ENCODE measurements around the gene HSPBP1.

The HSPBP1 gene

DNA sequence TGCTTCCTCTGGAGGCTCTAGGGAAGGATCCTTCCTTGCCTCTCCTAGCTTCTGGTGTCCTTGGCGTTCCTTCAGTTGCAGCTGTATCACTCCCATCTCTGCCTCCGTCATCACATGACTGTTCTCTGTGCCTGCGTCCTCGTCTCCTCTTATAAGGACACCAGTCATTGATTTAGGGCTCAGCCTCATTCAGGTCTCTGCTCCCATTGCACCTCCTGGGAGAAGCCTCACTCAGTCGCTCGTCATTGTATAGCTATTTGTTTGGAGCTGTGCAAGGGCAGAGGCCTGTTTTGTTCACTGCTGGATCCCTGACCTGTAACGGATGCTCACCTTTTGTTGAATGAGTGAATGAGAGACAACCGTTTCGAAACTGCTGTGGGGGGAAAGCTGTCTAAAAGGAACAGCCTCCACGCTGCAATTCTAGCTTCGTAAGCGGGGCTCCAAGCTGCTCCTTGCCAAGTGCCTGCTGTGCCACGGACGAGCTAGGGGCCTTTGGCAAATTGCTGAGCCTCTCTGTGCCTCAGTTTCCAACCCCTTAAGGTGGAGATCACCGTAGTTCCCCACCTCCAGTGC lies 21.1 kb upstream of the HSPBP1 start:
- TF ChIP-seq TOX (CRISPR knock-in tag; IDR thresholded peaks at IDR 0.05; ENCODE audit: borderline replicate concordance) (no peak), ARNTL (CRISPR knock-in tag; IDR thresholded peaks at IDR 0.05; ENCODE audit: borderline replicate concordance, low read depth) (no peak), ZNF8 (CRISPR knock-in tag; IDR thresholded peaks at IDR 0.05) (no peak), ISL1 (CRISPR knock-in tag; IDR thresholded peaks at IDR 0.05) (no peak), PPARA (CRISPR knock-in tag; IDR thresholded peaks at IDR 0.05; ENCODE audit: borderline replicate concordance) (no peak), GLIS3 (CRISPR knock-in tag; IDR thresholded peaks at IDR 0.05) (no peak), OSR1 (CRISPR knock-in tag; IDR thresholded peaks at IDR 0.05) (no peak), SNAI2 (CRISPR knock-in tag; IDR thresholded peaks at IDR 0.05) (no peak), RARB (CRISPR knock-in tag; IDR thresholded peaks at IDR 0.05) (no peak), CSDC2 (CRISPR knock-in tag; IDR thresholded peaks at IDR 0.05) (no peak), ZNF70 (CRISPR knock-in tag; IDR thresholded peaks at IDR 0.05) (no peak), ZNF565 (CRISPR knock-in tag; conservative IDR thresholded peaks at IDR 0.05; ENCODE audit: low read depth) (no peak), ESRRG (CRISPR knock-in tag; IDR thresholded peaks at IDR 0.05) (no peak)
- TF ChIP-seq, protein P1, sequence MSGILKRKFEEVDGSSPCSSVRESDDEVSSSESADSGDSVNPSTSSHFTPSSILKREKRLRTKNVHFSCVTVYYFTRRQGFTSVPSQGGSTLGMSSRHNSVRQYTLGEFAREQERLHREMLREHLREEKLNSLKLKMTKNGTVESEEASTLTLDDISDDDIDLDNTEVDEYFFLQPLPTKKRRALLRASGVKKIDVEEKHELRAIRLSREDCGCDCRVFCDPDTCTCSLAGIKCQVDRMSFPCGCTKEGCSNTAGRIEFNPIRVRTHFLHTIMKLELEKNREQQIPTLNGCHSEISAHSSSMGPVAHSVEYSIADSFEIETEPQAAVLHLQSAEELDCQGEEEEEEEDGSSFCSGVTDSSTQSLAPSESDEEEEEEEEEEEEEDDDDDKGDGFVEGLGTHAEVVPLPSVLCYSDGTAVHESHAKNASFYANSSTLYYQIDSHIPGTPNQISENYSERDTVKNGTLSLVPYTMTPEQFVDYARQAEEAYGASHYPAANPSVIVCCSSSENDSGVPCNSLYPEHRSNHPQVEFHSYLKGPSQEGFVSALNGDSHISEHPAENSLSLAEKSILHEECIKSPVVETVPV (CRISPR knock-in tag; IDR thresholded peaks at IDR 0.05): no peak
- TF ChIP-seq, protein P2, sequence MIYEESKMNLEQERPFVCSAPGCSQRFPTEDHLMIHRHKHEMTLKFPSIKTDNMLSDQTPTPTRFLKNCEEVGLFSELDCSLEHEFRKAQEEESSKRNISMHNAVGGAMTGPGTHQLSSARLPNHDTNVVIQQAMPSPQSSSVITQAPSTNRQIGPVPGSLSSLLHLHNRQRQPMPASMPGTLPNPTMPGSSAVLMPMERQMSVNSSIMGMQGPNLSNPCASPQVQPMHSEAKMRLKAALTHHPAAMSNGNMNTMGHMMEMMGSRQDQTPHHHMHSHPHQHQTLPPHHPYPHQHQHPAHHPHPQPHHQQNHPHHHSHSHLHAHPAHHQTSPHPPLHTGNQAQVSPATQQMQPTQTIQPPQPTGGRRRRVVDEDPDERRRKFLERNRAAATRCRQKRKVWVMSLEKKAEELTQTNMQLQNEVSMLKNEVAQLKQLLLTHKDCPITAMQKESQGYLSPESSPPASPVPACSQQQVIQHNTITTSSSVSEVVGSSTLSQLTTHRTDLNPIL (CRISPR knock-in tag; IDR thresholded peaks at IDR 0.05; ENCODE audit: low read depth): no peak
- TF ChIP-seq, protein P3, sequence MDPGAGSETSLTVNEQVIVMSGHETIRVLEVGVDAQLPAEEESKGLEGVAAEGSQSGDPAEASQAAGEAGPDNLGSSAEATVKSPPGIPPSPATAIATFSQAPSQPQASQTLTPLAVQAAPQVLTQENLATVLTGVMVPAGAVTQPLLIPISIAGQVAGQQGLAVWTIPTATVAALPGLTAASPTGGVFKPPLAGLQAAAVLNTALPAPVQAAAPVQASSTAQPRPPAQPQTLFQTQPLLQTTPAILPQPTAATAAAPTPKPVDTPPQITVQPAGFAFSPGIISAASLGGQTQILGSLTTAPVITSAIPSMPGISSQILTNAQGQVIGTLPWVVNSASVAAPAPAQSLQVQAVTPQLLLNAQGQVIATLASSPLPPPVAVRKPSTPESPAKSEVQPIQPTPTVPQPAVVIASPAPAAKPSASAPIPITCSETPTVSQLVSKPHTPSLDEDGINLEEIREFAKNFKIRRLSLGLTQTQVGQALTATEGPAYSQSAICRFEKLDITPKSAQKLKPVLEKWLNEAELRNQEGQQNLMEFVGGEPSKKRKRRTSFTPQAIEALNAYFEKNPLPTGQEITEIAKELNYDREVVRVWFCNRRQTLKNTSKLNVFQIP (CRISPR knock-in tag; IDR thresholded peaks at IDR 0.05; ENCODE audit: borderline replicate concordance, low read depth): no peak
- no peak for ATAC-seq

DNA sequence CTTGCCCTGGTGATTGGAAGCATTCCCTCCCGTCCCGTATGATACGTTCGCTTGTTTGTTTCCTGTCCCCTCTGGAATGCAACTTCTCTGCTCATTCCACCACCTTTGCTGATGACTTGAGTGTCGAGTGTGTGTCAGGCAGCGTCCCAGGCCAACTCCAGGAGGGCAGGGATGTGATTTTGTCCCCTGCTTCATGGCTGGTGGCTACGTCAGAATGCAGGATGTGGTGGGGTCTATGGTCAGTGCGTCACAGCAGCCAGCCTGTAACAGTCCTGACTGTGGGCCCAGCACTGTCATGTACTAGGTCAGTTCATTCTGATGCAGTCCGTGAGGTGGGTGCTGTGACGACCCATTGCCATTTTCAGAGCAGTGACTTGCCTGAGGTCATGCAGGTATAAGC lies 20.1 kb upstream of the HSPBP1 start:
- no peak for ATAC-seq
- TF ChIP-seq TCF4 (CRISPR knock-in tag; IDR thresholded peaks at IDR 0.05; ENCODE audit: borderline replicate concordance): no peak
- TF ChIP-seq, protein P2 (CRISPR knock-in tag; IDR thresholded peaks at IDR 0.05; ENCODE audit: low read depth): no peak

DNA sequence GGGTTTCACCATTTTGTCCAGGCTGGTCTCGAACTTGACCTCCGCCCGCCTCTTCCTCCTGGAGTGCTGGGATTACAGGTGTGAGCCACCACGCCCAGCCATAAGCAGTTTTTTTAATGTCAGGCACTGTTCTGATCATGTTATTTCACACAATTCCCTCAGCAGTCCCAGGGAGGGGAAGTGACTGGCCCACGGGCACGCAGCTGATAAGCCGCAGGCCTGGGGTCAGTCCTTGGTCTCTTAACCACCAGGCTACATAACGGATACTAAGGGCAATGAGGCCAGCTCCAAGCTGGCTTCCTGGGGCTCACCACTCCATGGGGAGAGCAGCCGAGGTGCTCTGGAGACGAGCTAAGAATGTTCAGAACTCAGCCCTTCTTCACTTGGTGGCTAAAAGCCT lies 17.4 kb upstream of the HSPBP1 start:
- no peak for ATAC-seq
- TF ChIP-seq ISL1 (CRISPR knock-in tag; IDR thresholded peaks at IDR 0.05) (no peak), TCF4 (CRISPR knock-in tag; IDR thresholded peaks at IDR 0.05; ENCODE audit: borderline replicate concordance) (no peak), RARB (CRISPR knock-in tag; IDR thresholded peaks at IDR 0.05) (no peak), GLIS3 (CRISPR knock-in tag; IDR thresholded peaks at IDR 0.05) (no peak)

DNA sequence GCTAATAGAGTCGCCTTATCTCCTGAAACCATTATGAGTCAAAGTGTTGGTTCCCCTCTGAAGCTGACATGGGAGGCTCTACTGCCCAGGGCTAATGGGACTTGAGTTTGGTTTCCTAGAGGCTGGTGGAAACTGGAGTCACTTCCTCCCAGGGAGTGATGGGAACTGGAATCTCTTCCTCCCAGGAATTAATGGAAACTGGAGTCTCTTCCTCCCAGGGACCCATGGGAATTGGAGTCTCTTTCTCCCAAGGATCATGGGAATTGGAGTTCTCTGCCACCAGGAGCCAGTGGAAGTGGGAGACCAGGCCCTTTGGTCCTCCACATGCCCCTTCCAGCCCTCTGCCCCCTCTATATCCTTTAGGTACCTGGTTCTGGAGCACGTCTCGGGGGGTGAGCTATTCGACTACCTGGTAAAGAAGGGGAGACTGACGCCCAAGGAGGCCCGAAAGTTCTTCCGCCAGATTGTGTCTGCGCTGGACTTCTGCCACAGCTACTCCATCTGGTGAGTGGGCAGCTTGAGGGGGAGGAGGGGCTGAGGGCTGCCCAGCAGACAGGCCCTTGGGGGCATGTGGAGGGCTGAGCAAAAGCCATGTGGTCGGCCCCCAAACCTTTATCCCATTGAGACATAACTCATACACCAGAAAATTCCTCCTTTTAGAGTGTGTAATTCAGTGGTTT lies 9.3 kb upstream of the HSPBP1 start:
- TF ChIP-seq TCF4 (CRISPR knock-in tag; IDR thresholded peaks at IDR 0.05; ENCODE audit: borderline replicate concordance) (no peak), ZNF565 (CRISPR knock-in tag; conservative IDR thresholded peaks at IDR 0.05; ENCODE audit: low read depth) (no peak), ESRRG (CRISPR knock-in tag; IDR thresholded peaks at IDR 0.05) (no peak), GLIS3 (CRISPR knock-in tag; IDR thresholded peaks at IDR 0.05) (no peak), ZNF70 (CRISPR knock-in tag; IDR thresholded peaks at IDR 0.05) (no peak), ZFP3 (CRISPR knock-in tag; IDR thresholded peaks at IDR 0.05) (no peak), RARB (CRISPR knock-in tag; IDR thresholded peaks at IDR 0.05) (no peak), PPARA (CRISPR knock-in tag; IDR thresholded peaks at IDR 0.05; ENCODE audit: borderline replicate concordance) (no peak), CSDC2 (CRISPR knock-in tag; IDR thresholded peaks at IDR 0.05) (no peak), SNAI2 (CRISPR knock-in tag; IDR thresholded peaks at IDR 0.05) (no peak), ISL1 (CRISPR knock-in tag; IDR thresholded peaks at IDR 0.05) (no peak), OSR1 (CRISPR knock-in tag; IDR thresholded peaks at IDR 0.05) (no peak), ZC3H10 (CRISPR knock-in tag; IDR thresholded peaks at IDR 0.05) (no peak)
- TF ChIP-seq, protein P4, sequence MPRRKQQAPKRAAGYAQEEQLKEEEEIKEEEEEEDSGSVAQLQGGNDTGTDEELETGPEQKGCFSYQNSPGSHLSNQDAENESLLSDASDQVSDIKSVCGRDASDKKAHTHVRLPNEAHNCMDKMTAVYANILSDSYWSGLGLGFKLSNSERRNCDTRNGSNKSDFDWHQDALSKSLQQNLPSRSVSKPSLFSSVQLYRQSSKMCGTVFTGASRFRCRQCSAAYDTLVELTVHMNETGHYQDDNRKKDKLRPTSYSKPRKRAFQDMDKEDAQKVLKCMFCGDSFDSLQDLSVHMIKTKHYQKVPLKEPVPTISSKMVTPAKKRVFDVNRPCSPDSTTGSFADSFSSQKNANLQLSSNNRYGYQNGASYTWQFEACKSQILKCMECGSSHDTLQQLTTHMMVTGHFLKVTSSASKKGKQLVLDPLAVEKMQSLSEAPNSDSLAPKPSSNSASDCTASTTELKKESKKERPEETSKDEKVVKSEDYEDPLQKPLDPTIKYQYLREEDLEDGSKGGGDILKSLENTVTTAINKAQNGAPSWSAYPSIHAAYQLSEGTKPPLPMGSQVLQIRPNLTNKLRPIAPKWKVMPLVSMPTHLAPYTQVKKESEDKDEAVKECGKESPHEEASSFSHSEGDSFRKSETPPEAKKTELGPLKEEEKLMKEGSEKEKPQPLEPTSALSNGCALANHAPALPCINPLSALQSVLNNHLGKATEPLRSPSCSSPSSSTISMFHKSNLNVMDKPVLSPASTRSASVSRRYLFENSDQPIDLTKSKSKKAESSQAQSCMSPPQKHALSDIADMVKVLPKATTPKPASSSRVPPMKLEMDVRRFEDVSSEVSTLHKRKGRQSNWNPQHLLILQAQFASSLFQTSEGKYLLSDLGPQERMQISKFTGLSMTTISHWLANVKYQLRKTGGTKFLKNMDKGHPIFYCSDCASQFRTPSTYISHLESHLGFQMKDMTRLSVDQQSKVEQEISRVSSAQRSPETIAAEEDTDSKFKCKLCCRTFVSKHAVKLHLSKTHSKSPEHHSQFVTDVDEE (CRISPR knock-in tag; IDR thresholded peaks at IDR 0.05): no peak
- TF ChIP-seq, protein P2 (CRISPR knock-in tag; IDR thresholded peaks at IDR 0.05; ENCODE audit: low read depth): no peak
- TF ChIP-seq, protein P1 (CRISPR knock-in tag; IDR thresholded peaks at IDR 0.05): no peak

More for the DNA sequence above, 9.3 kb upstream of the HSPBP1 start:
- ATAC-seq: peak; percentile 46

All from SK-N-SH treated with all-trans-retinoic acid at 6 μM for 48 hours (cell line).